NB4 (cell line): ENCODE measurements around the gene CEP128.

Source experiments
- DNase-seq: peaks from one replicate; pipeline ENCODE4 v3.0.0; 2010; ENCODE audit warnings: low read depth
- H3K4me3 ChIP-seq: one replicate; pipeline ENCODE4 v1.5.1; 2011; ENCODE audit warnings: mild to moderate bottlenecking, low read depth, low read length, moderate library complexity
- MYC ChIP-seq: IDR thresholded peaks from 2 replicates; pipeline ENCODE4 v1.6.1; 2011; ENCODE audit warnings: low read depth, low read length
- POLR2A ChIP-seq: IDR thresholded peaks from 2 replicates; pipeline ENCODE4 v1.6.1; 2011; ENCODE audit warnings: mild to moderate bottlenecking; ENCODE audit not compliant: insufficient read length; ENCODE audit errors: extremely low read depth
- TF ChIP-seq, protein P1 (sequence below): IDR thresholded peaks from one replicate; pipeline ENCODE4 v1.5.1; 2012; ENCODE audit warnings: low read depth, low read length
- TF ChIP-seq, protein P2 (sequence below): IDR thresholded peaks from 2 replicates; pipeline ENCODE4 v1.6.1; 2011; ENCODE audit warnings: low read depth, low read length

The CEP128 gene

DNA sequence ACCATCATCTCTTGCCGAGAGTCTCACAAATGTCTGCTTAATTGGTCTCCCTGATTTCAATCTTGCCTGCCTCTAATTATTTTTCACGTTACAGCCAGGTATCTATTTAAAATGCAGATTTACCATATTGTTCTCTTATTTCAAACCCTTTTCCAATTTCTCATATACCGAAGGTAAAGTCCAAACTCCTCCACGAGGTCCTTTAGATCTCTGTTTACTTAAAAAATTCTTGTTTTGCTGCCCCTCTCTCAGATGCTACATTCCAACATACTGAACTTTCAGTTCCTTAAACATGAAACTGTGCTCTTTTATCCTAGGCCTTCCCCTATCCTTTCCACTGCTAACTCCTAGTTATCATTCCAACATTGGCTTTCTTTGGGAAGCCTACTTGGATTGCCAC is 363.9 kb downstream of the CEP128 start:
- TF ChIP-seq MYC (no peak), POLR2A (no peak)
- TF ChIP-seq, protein P1, sequence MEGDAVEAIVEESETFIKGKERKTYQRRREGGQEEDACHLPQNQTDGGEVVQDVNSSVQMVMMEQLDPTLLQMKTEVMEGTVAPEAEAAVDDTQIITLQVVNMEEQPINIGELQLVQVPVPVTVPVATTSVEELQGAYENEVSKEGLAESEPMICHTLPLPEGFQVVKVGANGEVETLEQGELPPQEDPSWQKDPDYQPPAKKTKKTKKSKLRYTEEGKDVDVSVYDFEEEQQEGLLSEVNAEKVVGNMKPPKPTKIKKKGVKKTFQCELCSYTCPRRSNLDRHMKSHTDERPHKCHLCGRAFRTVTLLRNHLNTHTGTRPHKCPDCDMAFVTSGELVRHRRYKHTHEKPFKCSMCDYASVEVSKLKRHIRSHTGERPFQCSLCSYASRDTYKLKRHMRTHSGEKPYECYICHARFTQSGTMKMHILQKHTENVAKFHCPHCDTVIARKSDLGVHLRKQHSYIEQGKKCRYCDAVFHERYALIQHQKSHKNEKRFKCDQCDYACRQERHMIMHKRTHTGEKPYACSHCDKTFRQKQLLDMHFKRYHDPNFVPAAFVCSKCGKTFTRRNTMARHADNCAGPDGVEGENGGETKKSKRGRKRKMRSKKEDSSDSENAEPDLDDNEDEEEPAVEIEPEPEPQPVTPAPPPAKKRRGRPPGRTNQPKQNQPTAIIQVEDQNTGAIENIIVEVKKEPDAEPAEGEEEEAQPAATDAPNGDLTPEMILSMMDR, result no peak
- TF ChIP-seq, protein P2, sequence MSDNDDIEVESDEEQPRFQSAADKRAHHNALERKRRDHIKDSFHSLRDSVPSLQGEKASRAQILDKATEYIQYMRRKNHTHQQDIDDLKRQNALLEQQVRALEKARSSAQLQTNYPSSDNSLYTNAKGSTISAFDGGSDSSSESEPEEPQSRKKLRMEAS, result no peak
- no peak overlapping the region for H3K4me3 ChIP-seq
- no peak for DNase-seq

DNA sequence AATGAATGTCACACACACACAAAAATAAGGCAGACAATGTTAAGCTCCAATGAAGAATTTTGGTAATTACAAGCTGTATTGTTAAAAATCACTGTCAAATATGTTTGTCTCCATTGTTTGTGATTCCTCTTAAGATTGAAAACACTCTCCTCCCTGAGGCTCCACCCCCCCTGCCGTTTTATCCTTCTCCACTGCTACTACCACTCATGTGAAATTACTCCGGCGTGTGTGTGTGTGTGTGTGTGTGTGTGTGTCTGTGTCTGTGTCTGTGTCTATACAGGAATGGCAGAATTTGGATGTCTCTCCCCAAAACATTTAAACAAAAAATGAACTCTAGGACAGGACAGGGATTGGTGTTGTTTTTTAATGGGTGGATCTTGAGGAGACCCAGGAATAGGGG is 365.1 kb downstream of the CEP128 start:
- DNase-seq, result no peak
- TF ChIP-seq MYC (no peak), POLR2A (no peak)
- TF ChIP-seq, protein P1, result no peak
- TF ChIP-seq, protein P2, result no peak
- no peak overlapping the region for H3K4me3 ChIP-seq

DNA sequence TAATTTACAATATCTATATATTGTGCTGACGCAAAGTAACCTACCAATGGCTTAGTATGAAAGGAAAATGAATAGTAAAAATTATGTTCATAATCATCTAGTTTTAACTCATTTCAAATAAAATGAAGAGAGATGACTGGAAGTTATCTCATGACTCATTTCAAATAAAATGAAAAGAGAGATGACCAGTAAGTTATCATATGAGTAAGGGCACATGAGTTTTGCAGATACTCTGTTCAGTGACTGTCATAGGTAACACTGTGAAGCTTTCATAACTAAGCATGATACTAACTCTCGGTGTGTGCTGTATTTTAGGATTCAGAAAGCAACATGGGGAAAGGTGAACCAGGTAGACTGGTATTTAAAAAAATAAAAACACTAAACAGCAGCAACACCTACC is 365.8 kb downstream of the CEP128 start:
- TF ChIP-seq, protein P1, result no peak
- TF ChIP-seq MYC (no peak), POLR2A (no peak)
- TF ChIP-seq, protein P2, result no peak
- DNase-seq, result no peak
- H3K4me3 ChIP-seq, result no peak overlapping the region

DNA sequence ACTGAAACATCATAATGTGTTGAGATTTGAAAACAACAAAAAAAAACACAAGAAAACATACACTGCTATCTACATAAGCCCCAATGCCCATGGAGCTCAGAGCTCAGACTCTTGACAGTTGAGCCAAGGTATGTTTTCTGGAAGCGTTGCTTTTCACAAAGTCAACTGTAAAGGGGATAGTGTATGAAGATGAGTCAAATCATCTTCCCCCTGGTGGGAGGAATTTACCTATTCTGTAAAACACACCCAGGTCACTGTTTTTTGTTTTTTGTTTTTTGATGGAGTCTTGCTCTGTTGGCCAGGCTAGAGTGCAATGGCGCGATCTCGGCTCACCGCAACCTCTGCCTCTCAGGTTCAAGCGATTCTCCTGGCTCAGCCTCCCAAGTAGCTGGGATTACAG is 368.9 kb downstream of the CEP128 start:
- no peak overlapping the region for H3K4me3 ChIP-seq
- TF ChIP-seq, protein P2, result no peak
- TF ChIP-seq, protein P1, result no peak
- TF ChIP-seq MYC, result no peak
- TF ChIP-seq POLR2A, result no peak
- no peak for DNase-seq

DNA sequence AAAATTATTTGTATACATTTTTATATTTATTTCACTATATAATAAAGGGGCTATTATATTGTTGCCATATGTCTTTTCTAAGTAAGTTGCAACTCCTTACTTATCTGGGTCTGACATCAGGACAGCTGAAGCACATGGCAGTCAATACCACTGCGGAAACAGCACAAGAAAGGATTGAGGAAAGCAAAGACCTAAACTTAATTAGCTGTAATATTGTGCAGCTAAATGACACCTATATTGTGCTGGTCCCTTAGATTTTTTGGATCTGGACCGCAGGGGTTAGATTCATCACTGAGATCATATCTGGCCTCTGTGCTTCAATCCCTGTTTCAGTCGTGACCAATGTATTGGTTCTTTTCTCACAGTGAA is 370.6 kb downstream of the CEP128 start:
- DNase-seq, result no peak
- TF ChIP-seq, protein P1, result no peak
- no peak for TF ChIP-seq POLR2A
- TF ChIP-seq MYC, result no peak
- TF ChIP-seq, protein P2, result no peak
- no peak overlapping the region for H3K4me3 ChIP-seq

DNA sequence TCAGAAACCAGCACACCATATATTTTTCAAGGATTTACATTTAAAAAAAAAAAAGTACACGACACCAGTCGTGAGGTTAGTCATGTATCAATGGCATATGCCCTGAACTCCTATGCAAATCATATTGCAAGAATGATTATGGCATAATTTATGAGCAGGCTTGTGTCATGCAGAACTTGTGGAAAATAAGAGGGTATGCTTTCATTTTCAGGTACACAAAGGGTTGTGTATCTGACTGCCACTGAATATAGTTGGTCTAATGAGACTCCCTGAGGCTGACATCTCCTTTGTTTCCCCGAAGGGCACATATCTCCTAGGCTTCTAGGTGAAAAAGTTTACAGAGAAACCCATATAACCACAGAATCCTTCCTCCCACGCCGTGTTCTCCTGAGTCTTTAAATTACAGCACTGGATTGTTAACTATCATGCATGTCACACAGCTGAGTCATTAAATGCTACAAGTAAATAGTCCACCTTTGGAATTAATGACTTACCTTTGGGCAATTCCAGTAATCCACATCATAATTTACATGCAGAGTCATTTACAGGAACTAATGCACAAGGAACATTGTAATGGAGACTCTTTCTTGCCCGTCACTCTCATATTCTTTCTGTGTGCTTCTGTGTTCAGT is 373.5 kb downstream of the CEP128 start:
- no peak overlapping the region for H3K4me3 ChIP-seq
- TF ChIP-seq, protein P1, result no peak
- TF ChIP-seq MYC (no peak), POLR2A (no peak)
- TF ChIP-seq, protein P2, result no peak
- no peak for DNase-seq
